ENCODE results near the gene ZIC1. TPM values are rescaled to one million over a fixed set of nuclear protein-coding genes. Genes with fewer than 3 reads are reported as not detected.

The ZIC1 gene
- total RNA-seq, 3 donors from 2014 or later: 2.0 to 6.1 TPM; not detected in 1

- intact Hi-C loops (cut with DNase I; ENCODE audit: low total_unique reads): no loop called here
- peaks cover 3 to 9% of the 10 kb centered on the region in 2 donors for H3K4me1 ChIP-seq
- peaks cover 0 to 12% of the 10 kb centered on the region in 2 donors for H3K9me3 ChIP-seq
- peaks cover 15 to 100% of the 10 kb centered on the region in 2 donors for H3K27me3 ChIP-seq
- H3K36me3 ChIP-seq: no peaks in the 10 kb centered on the region
- no peak for DNase-seq (ENCODE audit: low spot score in 2 of 2)
- TF ChIP-seq CTCF (IDR thresholded peaks at IDR 0.05) (no peak), POLR2A (IDR thresholded peaks at IDR 0.05) (no peak), POLR2AphosphoS5 (IDR thresholded peaks at IDR 0.05) (no peak)
- H3K27ac ChIP-seq: no peak overlapping the region
- H3K4me3 ChIP-seq: peak overlapping the region; percentile 9 to 61 (median 39)
Observed at GRCh38 chr3:147410116-147410525, 956 bp downstream of the ZIC1 start.

- Histone ChIP-seq H3K9me3 (peaks cover 0 to 12% of the 10 kb centered on the region in 2 donors), H3K36me3 (no peaks in the 10 kb centered on the region), H3K27me3 (peaks cover 12 to 100% of the 10 kb centered on the region in 2 donors), H3K27ac (no peak overlapping the region), H3K4me1 (peaks cover 3 to 9% of the 10 kb centered on the region in 2 donors), H3K4me3 (peak overlapping the region; percentile 9 to 61 (median 39))
- DNase-seq (ENCODE audit: low spot score in 2 of 2): no peak
- intact Hi-C loops (cut with DNase I; ENCODE audit: low total_unique reads): no loop called here
- TF ChIP-seq CTCF (IDR thresholded peaks at IDR 0.05): no peak
- TF ChIP-seq POLR2A (IDR thresholded peaks at IDR 0.05): no peak
- TF ChIP-seq POLR2AphosphoS5 (IDR thresholded peaks at IDR 0.05): no peak
Observed at GRCh38 chr3:147410526-147411237, 1.5 kb downstream of the ZIC1 start.

GRCh38 chr3:147411238-147411814 lies 2.2 kb downstream of the ZIC1 start:
- Histone ChIP-seq H3K9me3 (peaks cover 0 to 12% of the 10 kb centered on the region in 2 donors), H3K27me3 (peaks cover 11 to 100% of the 10 kb centered on the region in 2 donors), H3K36me3 (no peaks in the 10 kb centered on the region), H3K4me3 (peak overlapping the region; percentile 9 to 61 (median 39)), H3K27ac (no peak overlapping the region), H3K4me1 (peaks cover 3 to 9% of the 10 kb centered on the region in 2 donors)
- no peak for DNase-seq (ENCODE audit: low spot score in 2 of 2)
- TF ChIP-seq POLR2AphosphoS5 (IDR thresholded peaks at IDR 0.05): no peak
- no peak for TF ChIP-seq POLR2A (IDR thresholded peaks at IDR 0.05)
- no peak for TF ChIP-seq CTCF (IDR thresholded peaks at IDR 0.05)
- intact Hi-C loops (cut with DNase I; ENCODE audit: low total_unique reads): no loop called here

- no peaks in the 10 kb centered on the region for H3K36me3 ChIP-seq
Observed at GRCh38 chr3:147411815-147412241, 2.7 kb downstream of the ZIC1 start.

More at GRCh38 chr3:147411815-147412241, 2.7 kb downstream of the ZIC1 start:
- TF ChIP-seq POLR2A (IDR thresholded peaks at IDR 0.05) (no peak), CTCF (IDR thresholded peaks at IDR 0.05) (no peak), POLR2AphosphoS5 (IDR thresholded peaks at IDR 0.05) (no peak)
- no peak for DNase-seq (ENCODE audit: low spot score in 2 of 2)
- intact Hi-C loops (cut with DNase I; ENCODE audit: low total_unique reads): no loop called here
- H3K4me3 ChIP-seq: no peak overlapping the region
- peaks cover 0 to 12% of the 10 kb centered on the region in 2 donors for H3K9me3 ChIP-seq
- H3K27me3 ChIP-seq: peaks cover 11 to 97% of the 10 kb centered on the region in 2 donors
- no peak overlapping the region for H3K27ac ChIP-seq
- peaks cover 3 to 9% of the 10 kb centered on the region in 2 donors for H3K4me1 ChIP-seq

Data from breast epithelium (tissue), 4 donors.